Fibroblast of mammary gland (primary cell): Measurements from ENCODE around the gene CDK14.

Source experiments
- DNase-seq: peaks from one replicate; pipeline ENCODE4 v3.0.0-alpha.2; 2010; ENCODE audit warnings: low read depth
- H3K4me3 ChIP-seq: 2 replicates; pipeline ENCODE4 v1.5.1; 2011; ENCODE audit warnings: low read depth, mild to moderate bottlenecking, low read length, moderate library complexity; ENCODE audit not compliant: control insufficient read depth
- CTCF ChIP-seq: conservative IDR thresholded peaks from 2 replicates; pipeline ENCODE4 v1.5.1; 2011; ENCODE audit warnings: low read depth, low read length, inconsistent platforms; ENCODE audit not compliant: control insufficient read depth, insufficient read depth

CDK14 gene

GRCh38 chr7:91250706-91251105 is 654.6 kb downstream of the CDK14 start:
- no peak overlapping the region for H3K4me3 ChIP-seq
- no peak for DNase-seq
- TF ChIP-seq CTCF: no peak

GRCh38 chr7:91251877-91252276 is 655.8 kb downstream of the CDK14 start:
- no peak for TF ChIP-seq CTCF
- peak; percentile 60 for DNase-seq
- no peak overlapping the region for H3K4me3 ChIP-seq
